ENCODE data around the gene AMY2A. TPM values are rescaled to one million over a fixed set of nuclear protein-coding genes. Genes with fewer than 3 reads are reported as not detected.
"Not testable (repeated sequence)": the region's sequence is repeated elsewhere in the genome, so short reads cannot be mapped to it uniquely, and the experiment has no call there.

The AMY2A gene
- total and polyA plus RNA-seq, 7 donors: 1.8 to 8.4 TPM; not detected in 5

DNA sequence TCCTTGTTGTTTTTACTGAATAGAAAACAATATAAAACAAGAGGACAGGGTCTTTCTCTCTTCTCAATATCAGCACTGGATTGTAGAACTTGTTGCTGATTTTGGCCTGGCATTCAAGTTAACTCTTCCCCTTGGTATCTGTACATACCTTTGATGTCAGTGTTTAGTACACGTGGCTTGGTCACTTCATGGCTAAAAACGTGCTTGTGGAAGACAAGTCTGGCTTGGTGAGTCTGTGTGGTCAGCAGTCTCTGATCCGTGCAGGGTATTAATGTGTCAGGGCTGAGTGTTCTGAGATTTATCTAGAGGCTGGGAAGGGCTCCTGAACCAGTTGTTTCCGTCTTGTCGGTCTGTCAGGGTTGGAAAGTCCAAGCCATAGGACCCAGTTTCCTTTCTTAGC lies 38.2 kb downstream of the AMY2A start, which contains the start of gene AMY1A:
AMY1A (plus strand) TSS at position 301 of the 400 bp plus-strand sequence. CDS start 571 bp downstream, outside the sequence.
- H3K36me3 ChIP-seq; H3K4me1 ChIP-seq; H3K27me3 ChIP-seq; H3K4me3 ChIP-seq; H3K9me3 ChIP-seq; DNase-seq; intact Hi-C loops (cut with DNase I); H3K27ac ChIP-seq: not testable (repeated sequence)
- WGBS, 2 donors: no CpG with 5 or more reads among the region's 5 CpGs

Small RNA genes lying within 50 kb of the gene (small RNA-seq; reads per million reads assigned to genes)
- gene AC105272.1: 0 reads per million in 3 donors

Other genes starting within 250 kb of the AMY2A start
- 10 to 100 TPM; 28.1 to 42.4 (median 34.9) TPM for gene RNPC3, start 91.7 kb upstream of the AMY2A start, total RNA-seq
- gene RNPC3, start 91.7 kb upstream of the AMY2A start, polyA plus RNA-seq: 10 to 100 TPM in 1 of 3 donors, 1 to 10 TPM in 2; 6.2 to 13.8 (median 7.2) TPM
- gene AMY2B, start 45.8 kb upstream of the AMY2A start, total RNA-seq: 10 to 100 TPM; 50.1 to 56.4 (median 52.5) TPM
- gene AMY2B, start 45.8 kb upstream of the AMY2A start, polyA plus RNA-seq: 1 to 10 TPM in 2 of 3 donors, under 1 TPM in 1; under 0.01 to 9.8 (median 1.6) TPM
- gene AMY1A, start 38.3 kb downstream of the AMY2A start, total RNA-seq: not detected
- gene AMY1A, start 38.3 kb downstream of the AMY2A start, polyA plus RNA-seq: not detected
- not detected for gene AMY1B, start 78.8 kb downstream of the AMY2A start, total RNA-seq
- not detected for gene AMY1B, start 78.8 kb downstream of the AMY2A start, polyA plus RNA-seq
- gene AMY1C, start 132.5 kb downstream of the AMY2A start, total RNA-seq: not detected
- not detected for gene AMY1C, start 132.5 kb downstream of the AMY2A start, polyA plus RNA-seq